Measurements from ENCODE around the gene GPR17.

GPR17 gene

DNA sequence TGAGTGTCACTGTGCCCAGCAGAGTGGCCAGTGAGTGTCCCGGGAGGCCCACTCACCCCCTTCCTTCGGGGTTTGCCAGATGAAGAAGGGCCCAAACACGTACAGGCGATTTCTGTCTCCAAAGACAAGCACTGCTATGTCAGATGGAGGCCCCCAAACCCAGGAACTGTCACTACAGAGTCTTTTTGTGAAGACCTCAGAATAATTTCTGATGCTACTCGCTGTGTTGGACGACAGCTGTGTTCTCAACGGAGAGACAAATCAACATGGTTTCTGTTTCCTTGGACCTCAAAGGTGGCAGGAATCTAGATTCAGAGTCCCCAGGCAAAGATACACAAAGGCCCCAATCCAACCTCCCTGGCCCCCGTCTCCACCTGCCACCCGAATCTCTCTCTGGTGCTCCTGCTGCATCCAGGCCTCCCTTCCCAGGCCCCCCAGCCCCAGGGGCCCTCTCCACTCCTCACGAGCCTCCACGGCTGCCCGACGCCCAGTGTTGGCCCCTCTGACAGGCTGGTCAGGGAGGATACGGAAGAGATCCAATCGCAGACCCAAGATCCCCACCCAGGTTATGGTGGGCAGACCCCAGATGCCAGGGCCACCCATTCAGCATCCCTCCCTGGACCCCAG is 2.4 kb upstream of the GPR17 start:
- FAIRE-seq = no peak

DNA sequence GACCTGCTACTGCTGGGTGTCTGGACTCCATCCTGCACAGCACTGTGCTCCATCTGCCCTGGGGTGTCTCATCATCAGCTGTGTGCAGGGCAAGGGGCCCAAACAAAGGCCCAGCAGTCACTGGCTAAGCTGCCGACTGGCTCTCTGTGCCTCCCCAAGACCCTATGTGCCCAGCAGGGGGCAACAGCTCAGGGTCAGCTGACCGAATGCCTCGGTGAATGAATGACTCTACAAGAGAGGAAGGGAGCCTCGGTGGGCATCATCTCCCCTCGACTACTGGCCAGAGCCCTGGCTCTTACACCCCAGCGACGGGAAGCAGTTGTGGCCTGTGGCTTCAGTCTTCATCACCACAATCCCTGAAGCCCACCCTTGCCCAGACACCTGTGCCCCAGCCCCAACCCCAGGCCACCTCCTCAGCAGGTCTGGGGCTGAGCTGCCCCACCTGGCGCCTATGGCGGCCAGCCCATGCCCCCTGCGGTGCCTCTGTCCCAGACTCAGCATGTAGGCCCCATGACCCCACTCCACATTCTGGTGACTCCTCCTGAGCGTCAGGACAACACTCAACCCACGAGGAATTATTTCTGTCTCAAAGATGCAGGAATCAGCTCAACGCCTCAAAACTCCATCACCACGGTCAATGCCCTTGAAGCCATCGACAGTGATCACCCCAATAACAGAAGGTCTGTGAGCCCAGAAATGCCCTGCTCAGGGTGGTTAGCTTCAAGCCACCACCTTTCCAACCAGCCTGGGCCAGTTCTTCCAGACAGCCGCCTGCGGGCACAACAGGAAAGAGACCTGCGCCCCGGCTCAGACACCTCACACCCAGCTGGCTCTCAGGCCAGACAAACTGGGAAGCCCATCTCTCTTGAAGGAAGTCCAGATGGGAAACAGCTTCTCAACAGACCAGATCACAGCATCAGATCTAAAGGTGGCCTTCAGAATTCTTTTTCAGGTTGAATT is 1.6 kb upstream of the GPR17 start:
- FAIRE-seq = no peak

DNA sequence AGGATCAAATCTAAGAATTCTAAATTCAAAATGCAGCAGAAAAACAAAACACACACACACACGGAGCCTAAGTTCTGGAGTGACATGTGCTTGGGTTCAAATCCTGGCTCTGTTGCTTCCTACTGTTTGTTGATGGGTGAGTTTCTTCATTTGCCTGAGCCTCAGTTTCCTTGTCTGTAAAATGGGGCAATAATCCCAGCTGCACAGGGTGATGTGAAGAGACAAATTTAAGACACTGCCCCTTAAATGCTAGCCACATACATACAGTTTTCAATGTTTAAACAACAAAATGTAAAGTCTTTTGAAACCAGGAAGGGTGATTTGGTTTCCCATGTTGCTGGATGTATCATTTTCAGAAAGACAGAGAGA is 943 bp upstream of the GPR17 start:
- no peak for FAIRE-seq

DNA sequence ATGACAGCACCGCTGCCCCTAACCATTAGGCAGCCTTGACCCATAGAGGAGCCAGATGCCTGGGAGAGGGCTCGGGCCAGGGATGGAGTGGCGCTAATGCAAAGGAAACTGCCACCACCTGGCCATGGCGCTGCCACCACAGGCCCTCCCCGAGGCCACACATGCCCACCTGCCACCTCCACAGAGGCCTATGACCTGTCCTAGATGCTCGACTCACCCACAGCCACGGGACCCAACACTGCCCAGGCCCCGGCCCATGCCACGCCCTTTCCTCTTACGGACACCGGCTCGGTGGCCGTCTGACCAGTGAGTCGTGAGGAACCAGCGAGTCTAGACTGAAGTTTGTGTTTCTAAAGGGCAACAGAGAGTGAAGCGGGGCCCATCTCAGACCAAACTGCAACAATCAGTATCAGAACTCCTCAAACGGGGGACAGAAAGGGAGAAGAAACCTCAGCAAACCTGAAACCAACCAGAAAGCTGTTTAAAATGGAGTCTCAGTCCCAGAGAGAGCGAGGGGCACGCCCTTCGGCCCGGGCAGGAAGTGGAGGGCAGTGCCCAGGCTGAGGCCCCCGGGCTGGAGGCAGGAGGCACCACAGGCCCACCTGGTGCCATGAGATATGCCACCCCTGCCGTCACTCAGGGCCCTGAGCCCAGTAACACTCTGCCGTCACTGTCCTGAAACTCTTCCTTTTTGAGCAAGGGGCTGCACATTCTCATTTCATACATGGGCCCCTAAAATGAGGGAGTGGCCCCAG is 711 bp downstream of the GPR17 start:
- no peak for FAIRE-seq

DNA sequence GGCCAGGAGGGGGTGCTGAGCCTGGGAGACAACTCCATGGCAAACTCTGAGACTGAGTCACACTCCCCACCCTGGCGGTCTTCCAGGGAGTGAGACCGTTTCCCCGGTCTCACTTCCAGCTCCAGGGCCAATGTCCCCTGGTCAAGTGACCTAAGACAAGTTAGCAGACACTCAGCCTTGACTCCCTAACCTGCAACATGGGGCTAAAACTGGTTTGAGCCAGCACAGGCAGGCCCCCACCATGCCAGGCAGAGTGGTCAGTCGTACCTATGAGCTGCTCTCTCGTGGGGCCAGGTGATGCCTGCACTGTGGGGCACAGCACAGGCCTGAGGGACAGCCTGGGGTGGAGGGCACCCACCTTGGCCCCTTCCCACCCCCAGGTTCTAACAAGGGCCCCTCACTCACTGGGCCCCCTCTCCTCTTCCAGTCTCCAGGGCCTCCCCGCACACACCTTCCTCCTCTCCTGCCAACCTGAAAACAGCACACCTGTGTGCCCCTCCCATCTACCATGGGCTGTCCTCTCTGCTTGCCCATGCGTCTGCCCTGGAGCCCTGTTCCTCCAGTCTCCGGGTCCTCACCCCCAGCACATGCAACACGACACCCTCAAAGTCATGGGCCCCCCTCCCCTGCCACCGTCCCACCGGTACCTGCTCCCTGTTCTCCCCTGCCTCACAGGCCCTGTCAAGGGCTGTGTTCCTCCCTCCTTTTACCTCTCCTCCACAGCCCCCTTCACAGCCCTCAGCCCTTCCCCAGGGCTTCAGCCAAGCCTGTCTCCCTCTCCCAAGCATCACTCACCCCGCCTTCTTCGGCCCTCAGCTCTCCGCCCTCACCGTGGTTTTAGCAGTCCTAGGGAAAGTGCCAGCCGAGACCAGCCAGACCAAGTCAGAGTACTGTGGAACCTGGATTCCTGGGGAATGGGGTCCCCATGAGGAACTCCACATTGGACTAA is 1.6 kb downstream of the GPR17 start:
- FAIRE-seq = no peak

DNA sequence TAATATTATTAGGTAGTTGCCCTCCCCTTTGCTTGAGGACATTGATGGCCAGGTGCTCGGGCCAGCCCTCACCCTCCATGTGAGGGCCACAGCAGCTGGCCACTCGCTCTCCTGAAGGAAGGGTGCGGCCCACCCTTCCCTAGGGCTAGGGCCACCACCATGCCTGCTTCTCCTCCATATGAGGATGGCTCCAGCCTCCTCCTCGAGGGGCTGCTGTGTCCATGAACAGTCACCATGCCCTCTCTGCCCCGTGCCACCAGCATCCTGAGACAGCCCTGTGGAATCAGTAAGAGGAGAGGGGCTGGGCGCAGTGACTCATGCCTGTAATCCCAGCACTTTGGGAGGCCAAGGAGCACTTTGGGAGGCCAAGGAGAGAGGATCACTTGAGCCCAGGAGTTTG is 2.4 kb downstream of the GPR17 start:
- no peak for FAIRE-seq

DNA sequence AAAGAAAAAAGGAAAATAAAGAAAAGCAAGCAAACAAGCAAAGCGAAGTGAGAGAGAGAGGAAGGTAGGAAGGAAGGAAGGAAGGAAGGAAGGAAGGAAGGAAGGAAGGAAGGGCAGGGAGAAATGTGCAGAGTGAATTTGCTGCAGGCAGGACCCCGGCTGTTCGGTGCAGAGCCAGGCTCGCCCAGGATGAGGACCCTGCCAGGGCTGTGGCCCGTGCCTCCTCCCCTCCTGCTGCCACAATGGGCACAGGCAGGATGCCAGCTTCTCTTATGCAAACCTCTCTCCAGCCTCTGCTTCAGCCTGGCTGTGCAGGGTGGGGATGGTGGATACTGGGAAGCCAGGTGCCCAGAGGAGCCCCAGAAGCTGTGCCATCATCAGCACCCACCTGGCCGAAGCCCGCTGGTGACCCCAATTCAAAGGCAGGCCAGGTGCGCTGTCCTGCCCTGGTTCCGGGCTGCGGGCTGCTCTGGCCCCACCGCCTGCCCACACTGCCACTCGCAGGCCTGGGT is 3.2 kb downstream of the GPR17 start:
- no peak for FAIRE-seq

DNA sequence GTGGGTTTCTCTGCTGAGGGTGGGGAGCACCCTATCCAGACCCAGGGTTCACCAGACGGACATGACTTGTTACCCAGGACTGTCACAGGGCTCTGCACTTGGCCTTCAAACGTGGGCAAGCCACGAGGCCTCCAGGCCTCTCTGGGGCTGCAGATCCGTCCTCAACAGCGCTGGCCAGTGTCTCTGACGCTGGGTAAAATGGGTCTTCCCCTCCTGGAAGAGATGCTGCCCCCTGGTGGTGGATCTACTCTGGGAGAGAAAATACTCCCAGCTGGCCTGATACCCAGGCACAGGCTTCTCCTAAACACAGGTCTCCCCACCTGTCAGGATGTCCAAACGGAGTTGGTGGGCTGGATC is 3.7 kb downstream of the GPR17 start:
- no peak for FAIRE-seq

DNA sequence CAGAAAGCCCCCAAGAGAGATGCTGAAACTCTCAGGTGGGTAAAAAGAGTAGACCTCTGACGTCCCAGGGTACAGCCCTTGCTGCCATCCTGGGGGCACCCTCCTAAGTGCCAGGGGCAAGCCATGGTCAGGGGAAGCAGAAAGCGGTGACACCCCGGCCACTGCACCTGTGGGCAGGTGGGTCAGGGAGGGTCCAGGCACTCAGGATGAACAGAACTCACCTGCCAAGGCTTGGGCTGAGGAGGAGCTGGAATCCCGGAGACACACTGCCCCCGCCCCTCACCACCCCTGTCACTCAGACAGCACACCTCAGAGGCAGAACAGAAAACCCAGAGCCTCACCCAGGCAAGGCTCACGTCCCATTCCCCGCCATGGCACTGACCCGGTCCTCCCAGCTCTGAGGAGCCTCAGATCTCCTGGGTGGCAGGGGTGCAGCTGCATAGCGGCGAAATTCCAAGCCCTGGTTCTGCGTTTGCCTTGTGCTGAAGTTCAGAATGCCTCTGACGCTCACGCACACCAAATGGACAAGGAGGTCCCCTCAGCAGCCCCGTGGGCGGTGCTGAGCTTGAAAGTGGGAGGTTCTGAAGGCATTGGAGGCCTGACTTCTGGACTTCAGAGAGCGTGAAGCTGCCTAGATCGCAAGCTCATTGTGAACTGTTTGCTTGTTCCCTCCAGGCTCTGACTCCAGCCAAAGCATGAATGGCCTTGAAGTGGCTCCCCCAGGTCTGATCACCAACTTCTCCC is 4.3 kb downstream of the GPR17 start:
- FAIRE-seq = no peak

DNA sequence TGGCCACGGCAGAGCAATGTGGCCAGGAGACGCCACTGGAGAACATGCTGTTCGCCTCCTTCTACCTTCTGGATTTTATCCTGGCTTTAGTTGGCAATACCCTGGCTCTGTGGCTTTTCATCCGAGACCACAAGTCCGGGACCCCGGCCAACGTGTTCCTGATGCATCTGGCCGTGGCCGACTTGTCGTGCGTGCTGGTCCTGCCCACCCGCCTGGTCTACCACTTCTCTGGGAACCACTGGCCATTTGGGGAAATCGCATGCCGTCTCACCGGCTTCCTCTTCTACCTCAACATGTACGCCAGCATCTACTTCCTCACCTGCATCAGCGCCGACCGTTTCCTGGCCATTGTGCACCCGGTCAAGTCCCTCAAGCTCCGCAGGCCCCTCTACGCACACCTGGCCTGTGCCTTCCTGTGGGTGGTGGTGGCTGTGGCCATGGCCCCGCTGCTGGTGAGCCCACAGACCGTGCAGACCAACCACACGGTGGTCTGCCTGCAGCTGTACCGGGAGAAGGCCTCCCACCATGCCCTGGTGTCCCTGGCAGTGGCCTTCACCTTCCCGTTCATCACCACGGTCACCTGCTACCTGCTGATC is 4.9 kb downstream of the GPR17 start:
- no peak for FAIRE-seq

DNA sequence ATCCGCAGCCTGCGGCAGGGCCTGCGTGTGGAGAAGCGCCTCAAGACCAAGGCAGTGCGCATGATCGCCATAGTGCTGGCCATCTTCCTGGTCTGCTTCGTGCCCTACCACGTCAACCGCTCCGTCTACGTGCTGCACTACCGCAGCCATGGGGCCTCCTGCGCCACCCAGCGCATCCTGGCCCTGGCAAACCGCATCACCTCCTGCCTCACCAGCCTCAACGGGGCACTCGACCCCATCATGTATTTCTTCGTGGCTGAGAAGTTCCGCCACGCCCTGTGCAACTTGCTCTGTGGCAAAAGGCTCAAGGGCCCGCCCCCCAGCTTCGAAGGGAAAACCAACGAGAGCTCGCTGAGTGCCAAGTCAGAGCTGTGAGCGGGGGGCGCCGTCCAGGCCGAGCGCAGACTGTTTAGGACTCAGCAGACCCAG is 5.4 kb downstream of the GPR17 start:
- no peak for FAIRE-seq

DNA sequence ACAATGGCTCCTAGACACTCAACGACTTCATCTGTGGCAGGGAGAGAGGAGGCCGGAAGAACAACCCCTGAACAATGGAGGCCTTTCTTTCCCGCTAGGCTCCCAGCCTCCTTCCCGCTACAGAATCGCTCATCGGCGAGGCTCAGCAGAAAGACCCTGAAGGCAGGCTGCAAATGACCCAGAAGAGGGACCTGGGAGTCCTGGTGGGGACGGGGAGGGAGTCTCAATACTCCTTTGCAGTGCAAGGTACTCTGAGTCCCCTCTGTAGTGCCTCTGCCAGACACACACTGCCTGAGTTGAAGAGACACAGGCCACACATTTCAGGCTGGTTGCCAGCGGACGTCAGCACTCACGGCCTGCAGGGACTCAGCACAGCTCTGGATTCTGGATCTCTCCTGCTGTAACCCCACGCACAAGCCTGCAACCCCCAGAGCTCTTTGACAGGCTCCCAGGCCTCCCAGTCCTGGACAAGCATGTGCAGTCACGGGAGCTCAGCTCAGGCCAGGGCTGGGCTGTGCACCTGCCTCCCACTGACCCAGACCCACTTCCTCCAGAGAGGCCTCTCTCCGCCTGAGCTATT is 6.1 kb downstream of the GPR17 start:
- no peak for FAIRE-seq

DNA sequence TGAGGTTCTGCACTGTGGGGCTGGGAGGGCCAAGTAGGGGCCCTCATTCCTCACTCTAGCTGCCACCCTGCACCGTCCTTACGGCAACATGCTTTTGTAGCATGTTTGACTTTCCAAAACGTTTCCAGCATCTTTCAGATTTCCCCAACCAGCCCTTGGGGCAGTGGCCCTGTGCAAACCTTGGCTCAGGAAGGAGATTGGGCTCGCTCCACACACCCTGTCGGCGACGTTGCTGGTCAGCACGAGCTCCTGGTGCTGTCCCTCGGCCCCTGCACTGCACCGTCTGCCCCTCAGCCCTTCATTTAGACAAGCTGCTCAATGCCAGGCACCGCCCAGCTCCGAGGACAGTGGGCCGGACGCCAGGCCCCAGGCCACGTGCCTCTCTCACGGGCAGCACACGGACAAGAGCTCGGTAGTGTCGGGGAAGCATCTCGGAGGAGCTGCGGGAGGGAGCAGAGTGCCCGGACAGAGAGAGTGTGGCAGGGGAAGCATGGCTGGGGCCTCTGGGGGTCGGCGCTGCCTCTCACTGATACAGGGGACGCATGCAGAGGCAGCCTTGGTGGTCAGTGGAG is 6.9 kb downstream of the GPR17 start:
- no peak for FAIRE-seq

DNA sequence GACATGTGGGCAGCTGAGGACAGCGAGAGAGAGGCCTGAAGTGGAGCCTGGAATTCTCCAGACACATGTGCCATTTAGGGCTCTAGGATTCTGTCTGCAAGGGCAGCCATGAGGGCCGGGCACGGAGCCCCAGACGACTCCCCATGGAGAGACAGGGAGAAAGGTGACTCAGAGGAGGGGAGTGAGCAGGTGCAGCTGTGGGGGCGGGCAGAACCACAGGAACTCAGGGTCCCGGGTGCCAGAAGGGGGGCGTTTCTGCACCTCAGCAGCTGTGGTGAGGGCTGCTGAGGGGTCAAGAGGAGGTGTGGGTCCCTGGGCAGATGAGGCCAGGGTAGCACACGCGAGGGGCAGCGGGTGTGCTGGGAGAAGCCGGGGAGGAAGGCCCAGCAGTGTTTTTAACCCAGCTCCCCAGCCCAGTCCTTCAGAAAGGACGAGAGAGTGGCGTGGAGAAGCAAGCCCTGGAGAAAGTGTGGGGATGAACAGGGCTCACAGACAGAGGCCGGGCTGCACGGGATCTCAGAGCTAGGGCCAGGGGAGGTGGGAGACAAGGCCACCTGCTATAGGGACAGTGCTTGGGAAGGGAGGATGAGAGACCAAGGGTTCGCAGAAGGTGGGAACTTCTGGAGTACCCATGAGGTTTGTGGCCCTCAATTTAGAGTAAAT is 7.6 kb downstream of the GPR17 start:
- no peak for FAIRE-seq

DNA sequence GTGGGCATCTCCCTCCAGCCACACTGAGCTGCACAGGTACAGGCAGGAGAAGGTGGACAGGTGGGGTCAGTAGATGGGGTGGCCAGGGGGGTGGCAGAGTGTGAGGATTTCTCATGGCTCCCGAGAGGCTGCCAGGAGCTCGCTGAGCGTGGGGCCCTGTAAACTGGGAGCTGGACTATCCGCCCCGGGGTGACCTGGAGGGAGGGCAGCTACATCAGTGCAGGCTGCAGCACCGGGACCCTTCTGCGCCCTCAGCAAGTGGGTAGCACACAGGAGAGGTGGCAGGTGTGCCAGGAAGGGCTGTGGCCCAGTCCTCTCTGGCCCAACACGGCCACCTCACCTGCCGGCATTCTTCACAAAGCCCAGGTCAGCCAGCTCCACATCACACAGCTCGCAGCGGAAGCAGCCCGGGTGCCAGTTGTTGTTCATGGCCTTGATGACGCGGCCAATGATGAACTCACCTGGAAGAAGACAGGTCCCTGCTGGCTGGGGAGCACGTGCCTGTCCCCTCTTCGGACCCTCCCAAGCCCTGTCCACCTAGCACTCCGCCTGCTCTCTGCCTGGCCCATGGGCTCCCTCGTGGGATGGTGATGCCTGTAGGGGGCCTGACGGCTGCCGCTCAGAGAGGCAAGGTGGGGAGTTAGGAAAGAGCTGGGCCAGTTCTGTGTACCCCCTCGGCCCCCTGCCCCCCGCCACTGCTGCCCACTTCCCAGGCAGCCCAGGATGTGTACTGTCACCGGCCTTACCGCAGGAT is 8.3 kb downstream of the GPR17 start:
- FAIRE-seq = no peak

DNA sequence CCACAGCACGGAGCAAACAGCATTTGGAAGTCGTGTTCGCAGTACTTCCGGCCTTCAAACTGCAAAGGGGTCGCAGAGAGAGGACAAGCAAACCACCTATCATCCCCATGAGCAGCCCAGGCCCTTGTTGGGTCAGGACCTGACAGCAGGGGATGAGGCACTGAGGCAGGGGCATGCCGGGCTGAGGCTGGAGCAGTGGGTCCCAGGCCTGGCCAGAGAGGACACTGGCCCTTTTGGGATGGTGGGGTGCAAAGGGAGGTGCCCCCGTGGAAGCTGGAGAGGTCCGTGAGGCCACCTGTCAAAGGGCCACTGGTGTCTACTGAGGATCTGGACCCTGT is 8.9 kb downstream of the GPR17 start:
- FAIRE-seq = no peak

DNA sequence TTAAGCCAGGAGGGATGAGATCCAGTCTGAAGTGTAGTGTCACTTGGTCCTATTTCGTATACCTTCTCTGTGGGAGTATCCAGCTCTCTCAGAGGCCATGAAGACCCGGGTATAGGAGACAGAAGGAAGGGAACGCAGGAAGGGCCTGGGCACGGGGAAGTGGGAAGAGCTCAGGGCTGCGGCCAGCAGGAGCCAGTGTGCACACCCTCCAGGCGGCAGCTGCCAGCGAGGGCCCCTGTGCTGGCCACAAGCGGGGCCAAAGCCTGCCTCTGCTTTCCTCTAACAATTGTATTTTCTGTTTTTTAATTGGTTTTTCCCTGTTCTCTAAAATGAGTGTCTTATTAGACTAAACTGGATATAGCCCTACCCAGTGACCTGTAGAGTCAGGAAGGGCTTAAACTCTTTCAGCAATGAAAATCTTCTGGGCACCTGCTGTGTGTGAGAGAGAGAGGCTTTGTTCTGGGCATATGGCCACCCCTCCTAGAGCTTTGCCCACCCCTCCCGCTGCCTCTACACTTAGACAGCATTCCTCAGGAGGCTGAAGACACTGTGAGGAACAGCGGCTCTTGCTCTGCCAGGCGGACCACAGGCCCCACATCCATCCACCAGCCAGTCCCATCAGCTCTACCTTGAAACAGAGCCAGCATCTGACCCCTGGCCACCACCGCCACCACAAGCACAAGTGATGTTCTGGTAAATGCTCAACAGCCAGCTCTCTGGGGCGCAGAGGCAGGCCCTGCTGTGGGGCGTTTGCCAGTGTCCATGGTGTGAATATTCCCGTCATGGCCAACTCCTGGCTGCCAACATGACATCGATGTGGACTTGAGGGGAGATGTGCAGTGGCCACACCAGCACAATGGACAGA is 9.5 kb downstream of the GPR17 start:
- FAIRE-seq = no peak

DNA sequence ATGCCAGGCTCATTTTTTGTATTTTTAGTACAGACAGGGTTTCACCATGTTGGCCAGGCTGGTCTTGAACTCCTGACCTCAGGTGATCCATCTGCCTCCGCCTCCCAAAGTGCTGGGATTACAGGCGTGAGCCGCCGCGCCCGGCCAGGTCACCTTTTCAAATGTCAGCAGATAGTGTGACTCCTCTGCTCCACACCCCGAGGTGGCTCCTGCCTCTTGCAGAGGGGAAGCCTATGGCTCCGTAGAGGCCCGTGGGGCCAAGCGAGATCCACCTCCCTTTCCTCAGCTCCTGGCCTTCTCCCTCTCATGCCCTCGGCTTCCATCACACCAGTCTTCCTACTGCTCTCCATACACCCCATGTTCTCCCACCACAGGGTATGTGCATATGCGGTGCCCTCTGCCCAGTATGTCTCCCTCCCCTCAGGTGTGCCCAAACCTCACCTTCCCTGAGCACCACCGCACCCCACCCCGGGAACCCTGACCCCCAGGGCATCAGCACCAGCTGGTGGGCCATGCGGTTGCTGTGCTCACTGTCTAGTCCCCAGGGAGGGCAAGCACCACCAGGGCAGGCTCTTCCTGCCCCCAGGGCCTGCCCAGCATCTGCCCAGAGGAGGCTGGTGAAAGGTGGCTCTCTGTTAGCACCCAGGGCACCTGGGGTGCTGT is 10.7 kb downstream of the GPR17 start:
- FAIRE-seq = no peak
